D721Med (cell line): ENCODE results near the gene ZNF764.

ENCODE experiments used
- DNase-seq: peaks from one replicate; pipeline ENCODE4 v3.0.0; 2011; ENCODE audit warnings: low spot score; ENCODE audit not compliant: insufficient read length
- FAIRE-seq: peaks from 2 replicates; lab custom pipeline; 2011; peaks lifted over from hg19 to GRCh38; lab: Jason Lieb, UNC
- CTCF ChIP-seq: IDR thresholded peaks from 2 replicates; pipeline ENCODE4 v1.5.1; 2012; ENCODE audit warnings: mild to moderate bottlenecking, control low read depth; ENCODE audit not compliant: insufficient read depth; ENCODE audit errors: missing control alignments

The ZNF764 gene

GRCh38 chr16:30569746-30570635 is 11.8 kb upstream of the ZNF764 start:
- no peak for DNase-seq
- TF ChIP-seq CTCF = no peak
- no peak for FAIRE-seq

GRCh38 chr16:30569281-30569680 is 11.1 kb upstream of the ZNF764 start:
- FAIRE-seq = no peak
- DNase-seq = no peak
- TF ChIP-seq CTCF = no peak

- no peak for FAIRE-seq
- DNase-seq = no peak
- no peak for TF ChIP-seq CTCF
These were observed 9.9 kb upstream of the ZNF764 start for GRCh38 chr16:30567991-30568638.

GRCh38 chr16:30567160-30567990 is 9.2 kb upstream of the ZNF764 start:
- no peak for TF ChIP-seq CTCF
- DNase-seq (no peak), FAIRE-seq (no peak)

- no peak for TF ChIP-seq CTCF
- FAIRE-seq (no peak), DNase-seq (no peak)
These were observed 8.4 kb upstream of the ZNF764 start for GRCh38 chr16:30566531-30566930.

GRCh38 chr16:30565984-30566383 is 7.8 kb upstream of the ZNF764 start:
- DNase-seq (no peak), FAIRE-seq (no peak)
- no peak for TF ChIP-seq CTCF
